A549 (cell line): ENCODE measurements around the gene MACC1.

ENCODE experiments used
- CEBPB ChIP-seq, 2 experiments: fragments of >200 bp in 1 of 2; sonication (Bioruptor Twin) in 1 of 2; formaldehyde crosslinking in 1 of 2; IDR thresholded peaks; 2 replicates each; pipeline ENCODE4 v1.6.1; 2012 to 2016
- CTCF ChIP-seq: fragments of >200 bp; sonication (Bioruptor Twin); formaldehyde crosslinking; IDR thresholded peaks from 3 replicates; pipeline ENCODE4 v1.5.1; 2016
- MYC ChIP-seq: IDR thresholded peaks from 2 replicates; pipeline ENCODE4 v1.6.1; 2012; ENCODE audit warnings: mild to moderate bottlenecking, inconsistent platforms, low read length, improper control_type of control experiment, borderline replicate concordance
- RFX5 ChIP-seq: fragments of 450-650 bp; IDR thresholded peaks from 2 replicates; pipeline ENCODE4 v1.7.1; 2014; ENCODE audit warnings: antibody characterized with exemption, mild to moderate bottlenecking, moderate library complexity

GRCh38 chr7:20249920-20250319 is 32.7 kb upstream of the MACC1 start:
- no peak for TF ChIP-seq CTCF
- TF ChIP-seq MYC: no peak
- TF ChIP-seq CEBPB (IDR thresholded peaks at IDR 0.05): no peak
- no peak for TF ChIP-seq RFX5
